Measurements from ENCODE around the gene CD37. TPM values are rescaled to one million over a fixed set of nuclear protein-coding genes. Genes with fewer than 3 reads are reported as not detected.
A peak's percentile ranks its signal among the peaks of the same experiment; 100 is the strongest.

The CD37 gene
- total and polyA plus RNA-seq, 9 donors = 1.5 to 21.5 (median 5.4) TPM

- Histone ChIP-seq H3K27ac (no peak overlapping the region), H3K4me1 (ENCODE audit: insufficient read depth) (peaks cover 3% of the 10 kb centered on the region), H3K4me3 (no peak overlapping the region), H3K27me3 (no peaks in the 10 kb centered on the region), H3K36me3 (no peaks in the 10 kb centered on the region), H3K9me3 (no peaks in the 10 kb centered on the region)
- TF ChIP-seq EP300 (IDR thresholded peaks at IDR 0.05) (no peak), POLR2A (IDR thresholded peaks at IDR 0.05) (no peak), CTCF (IDR thresholded peaks at IDR 0.05) (no peak)
- DNase-seq = peak in 1 of 5 donors; percentile 14
- WGBS, 3 donors = 72 to 73% (median 72%) methylated on average over 11 of the region's 11 CpGs
- intact Hi-C loops (cut with DNase I) = no loop called here
Measured at GRCh38 chr19:49344505-49345423, 9.6 kb downstream of the CD37 start.

- DNase-seq = no peak
- H3K27ac ChIP-seq = no peak overlapping the region
- intact Hi-C loops (cut with DNase I) = no loop called here
- no peaks in the 10 kb centered on the region for H3K36me3 ChIP-seq
- H3K9me3 ChIP-seq = no peaks in the 10 kb centered on the region
- no peak overlapping the region for H3K4me3 ChIP-seq
- WGBS, 3 donors = 94 to 96% (median 95%) methylated on average over 12 to 15 of the region's 15 CpGs
- H3K4me1 ChIP-seq (ENCODE audit: insufficient read depth) = no peaks in the 10 kb centered on the region
- TF ChIP-seq EP300 (IDR thresholded peaks at IDR 0.05) (no peak), POLR2A (IDR thresholded peaks at IDR 0.05) (no peak), CTCF (IDR thresholded peaks at IDR 0.05) (no peak)
- no peaks in the 10 kb centered on the region for H3K27me3 ChIP-seq
Measured at GRCh38 chr19:49347191-49347590, 12.0 kb downstream of the CD37 start.

- no peaks in the 10 kb centered on the region for H3K36me3 ChIP-seq
- 50 to 59% (median 56%) methylated on average over 3 of the region's 3 CpGs for whole genome bisulfite sequencing, 3 donors
- intact Hi-C loops (cut with DNase I) = no loop called here
Measured at GRCh38 chr19:49347835-49348234, 12.6 kb downstream of the CD37 start.

More at GRCh38 chr19:49347835-49348234, 12.6 kb downstream of the CD37 start:
- Histone ChIP-seq H3K27me3 (no peaks in the 10 kb centered on the region), H3K4me1 (ENCODE audit: insufficient read depth) (no peaks in the 10 kb centered on the region), H3K9me3 (no peaks in the 10 kb centered on the region), H3K27ac (no peak overlapping the region), H3K4me3 (no peak overlapping the region)
- TF ChIP-seq CTCF (IDR thresholded peaks at IDR 0.05) (no peak), EP300 (IDR thresholded peaks at IDR 0.05) (no peak), POLR2A (IDR thresholded peaks at IDR 0.05) (no peak)
- DNase-seq = peak in 1 of 5 donors; percentile 58

Measured in ovary (tissue), 9 donors.